HepG2 (cell line): ENCODE measurements around the gene AARS1. TPM values are rescaled to one million over a fixed set of nuclear protein-coding genes. Genes with fewer than 3 reads are reported as not detected.
A peak's percentile ranks its signal among the peaks of the same experiment; 100 is the strongest.

Experiments used
- ATF3 ChIP-seq: sonication (generic); formaldehyde crosslinking; IDR thresholded peaks from 2 replicates; pipeline ENCODE4 v1.4.0; 2020; ENCODE audit warnings: missing genetic modification reagents
- CAMTA2 ChIP-seq: sonication (generic); formaldehyde crosslinking; IDR thresholded peaks from 2 replicates; pipeline ENCODE4 v1.4.0; 2020; ENCODE audit warnings: mild to moderate bottlenecking, missing genetic modification reagents, borderline replicate concordance
- DMAP1 ChIP-seq: IDR thresholded peaks from 2 replicates; pipeline ENCODE4 v1.6.1; 2016
- FOXO1 ChIP-seq: sonication (generic); formaldehyde crosslinking; IDR thresholded peaks from 2 replicates; pipeline ENCODE4 v1.4.0; 2020; ENCODE audit warnings: missing genetic modification reagents
- GRHL1 ChIP-seq: sonication (generic); formaldehyde crosslinking; conservative IDR thresholded peaks from 2 replicates; pipeline ENCODE4 v1.8.0; 2022; ENCODE audit warnings: missing genetic modification reagents
- HDAC1 ChIP-seq: sonication (generic); formaldehyde crosslinking; IDR thresholded peaks from 2 replicates; pipeline ENCODE4 v1.5.1; 2020; ENCODE audit warnings: mild to moderate bottlenecking, missing genetic modification reagents
- HMGA1 ChIP-seq: sonication (generic); formaldehyde crosslinking; conservative IDR thresholded peaks from 2 replicates; pipeline ENCODE4 v1.4.0; 2020; ENCODE audit warnings: missing genetic modification reagents
- MAZ ChIP-seq, 2 experiments: sonication (generic) in 1 of 2; formaldehyde crosslinking in 1 of 2; IDR thresholded peaks; 2 replicates each; pipeline versions ENCODE4 v1.5.0 to v1.6.1; 2012 to 2020; ENCODE audit warnings: low read depth in 2 of 2, mild to moderate bottlenecking in 2 of 2, borderline replicate concordance in 1 of 2, improper control_type of control experiment in 1 of 2, low read length in 1 of 2, missing genetic modification reagents in 1 of 2, moderate library complexity in 1 of 2
- MED13 ChIP-seq: sonication (generic); formaldehyde crosslinking; IDR thresholded peaks from 2 replicates; pipeline ENCODE4 v1.5.0; 2020; ENCODE audit warnings: missing genetic modification reagents
- MEIS1 ChIP-seq: sonication (generic); formaldehyde crosslinking; IDR thresholded peaks from 2 replicates; pipeline ENCODE4 v1.9.0; 2021; ENCODE audit warnings: mild to moderate bottlenecking, missing genetic modification reagents, moderate library complexity, borderline replicate concordance
- SAFB2 ChIP-seq: sonication (generic); formaldehyde crosslinking; IDR thresholded peaks from 2 replicates; pipeline ENCODE4 v1.5.1; 2020; ENCODE audit warnings: missing genetic modification reagents, low read depth, mild to moderate bottlenecking, borderline replicate concordance
- SIN3A ChIP-seq: IDR thresholded peaks from 2 replicates; pipeline ENCODE4 v1.6.1; 2011; ENCODE audit warnings: low read depth, mild to moderate bottlenecking, control low read depth, low read length, borderline replicate concordance
- SOX5 ChIP-seq: IDR thresholded peaks from 2 replicates; pipeline ENCODE4 v1.6.1; 2016; ENCODE audit warnings: borderline replicate concordance
- TCF12 ChIP-seq, 2 experiments: fragments of 450-650 bp in 1 of 2; sonication (generic) in 1 of 2; formaldehyde crosslinking in 1 of 2; IDR thresholded peaks; 2 replicates each; pipeline versions ENCODE4 v1.6.1 to v1.8.0; 2017 to 2022; ENCODE audit warnings: antibody characterized with exemption in 1 of 2, mild to moderate bottlenecking in 1 of 2, missing genetic modification reagents in 1 of 2, moderate library complexity in 1 of 2
- ZNF556 ChIP-seq: sonication (generic); formaldehyde crosslinking; IDR thresholded peaks from 2 replicates; pipeline ENCODE4 v1.4.0; 2020; ENCODE audit warnings: mild to moderate bottlenecking, missing genetic modification reagents, borderline replicate concordance
- ZNF740 ChIP-seq: sonication (generic); formaldehyde crosslinking; IDR thresholded peaks from 2 replicates; pipeline ENCODE4 v1.4.0; 2020; ENCODE audit warnings: missing genetic modification reagents
- polyA plus RNA-seq, 8 experiments: library from polyadenylated mRNA; depleted of rRNA in 3 of 8; stranded (reverse) in 7 of 8; unstranded in 1 of 8; fragments of >200 nt; fragmentation: Illumina TruSeq in 4 of 8; extraction: Trizol in 4 of 8; gene quantifications; 2 replicates each; pipeline versions ENCODE4 v1.2.1 to v1.2.3, GENCODE V29; 2011 to 2016; ENCODE audit warnings: low read depth in 4 of 8, missing spikeins in 1 of 8, mixed read lengths in 1 of 8; ENCODE audit not compliant: insufficient read depth in 1 of 8
- total RNA-seq, 5 experiments: library from RNA; depleted of rRNA; stranded (reverse); fragments of >200 nt; fragmentation: Illumina TruSeq; extraction: Trizol; gene quantifications; 2 replicates each; pipeline ENCODE4 v1.2.3, GENCODE V29; 2016; ENCODE audit warnings: low read depth in 1 of 5
- TF ChIP-seq, protein P1 (sequence below): sonication (generic); formaldehyde crosslinking; IDR thresholded peaks from 2 replicates; pipeline ENCODE4 v1.4.0; 2020; ENCODE audit warnings: missing genetic modification reagents, borderline replicate concordance
- TF ChIP-seq, protein P2 (sequence below): sonication (generic); formaldehyde crosslinking; IDR thresholded peaks from 2 replicates; pipeline ENCODE4 v1.4.0; 2020; ENCODE audit warnings: mild to moderate bottlenecking, missing genetic modification reagents

The AARS1 gene
- total and polyA plus RNA-seq, 2 of the 13 experiments (the other 11 are each of a cell fraction or from before 2014, with no cell fraction given), result 107 to 132 TPM

- TF ChIP-seq, protein P1, sequence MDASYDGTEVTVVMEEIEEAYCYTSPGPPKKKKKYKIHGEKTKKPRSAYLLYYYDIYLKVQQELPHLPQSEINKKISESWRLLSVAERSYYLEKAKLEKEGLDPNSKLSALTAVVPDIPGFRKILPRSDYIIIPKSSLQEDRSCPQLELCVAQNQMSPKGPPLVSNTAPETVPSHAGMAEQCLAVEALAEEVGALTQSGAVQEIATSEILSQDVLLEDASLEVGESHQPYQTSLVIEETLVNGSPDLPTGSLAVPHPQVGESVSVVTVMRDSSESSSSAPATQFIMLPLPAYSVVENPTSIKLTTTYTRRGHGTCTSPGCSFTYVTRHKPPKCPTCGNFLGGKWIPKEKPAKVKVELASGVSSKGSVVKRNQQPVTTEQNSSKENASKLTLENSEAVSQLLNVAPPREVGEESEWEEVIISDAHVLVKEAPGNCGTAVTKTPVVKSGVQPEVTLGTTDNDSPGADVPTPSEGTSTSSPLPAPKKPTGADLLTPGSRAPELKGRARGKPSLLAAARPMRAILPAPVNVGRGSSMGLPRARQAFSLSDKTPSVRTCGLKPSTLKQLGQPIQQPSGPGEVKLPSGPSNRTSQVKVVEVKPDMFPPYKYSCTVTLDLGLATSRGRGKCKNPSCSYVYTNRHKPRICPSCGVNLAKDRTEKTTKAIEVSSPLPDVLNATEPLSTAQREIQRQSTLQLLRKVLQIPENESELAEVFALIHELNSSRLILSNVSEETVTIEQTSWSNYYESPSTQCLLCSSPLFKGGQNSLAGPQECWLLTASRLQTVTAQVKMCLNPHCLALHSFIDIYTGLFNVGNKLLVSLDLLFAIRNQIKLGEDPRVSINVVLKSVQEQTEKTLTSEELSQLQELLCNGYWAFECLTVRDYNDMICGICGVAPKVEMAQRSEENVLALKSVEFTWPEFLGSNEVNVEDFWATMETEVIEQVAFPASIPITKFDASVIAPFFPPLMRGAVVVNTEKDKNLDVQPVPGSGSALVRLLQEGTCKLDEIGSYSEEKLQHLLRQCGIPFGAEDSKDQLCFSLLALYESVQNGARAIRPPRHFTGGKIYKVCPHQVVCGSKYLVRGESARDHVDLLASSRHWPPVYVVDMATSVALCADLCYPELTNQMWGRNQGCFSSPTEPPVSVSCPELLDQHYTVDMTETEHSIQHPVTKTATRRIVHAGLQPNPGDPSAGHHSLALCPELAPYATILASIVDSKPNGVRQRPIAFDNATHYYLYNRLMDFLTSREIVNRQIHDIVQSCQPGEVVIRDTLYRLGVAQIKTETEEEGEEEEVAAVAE (CRISPR knock-in tag), result peak; percentile 86
- TF ChIP-seq MED13 (no peak), MAZ (IDR thresholded peaks at IDR 0.05; ENCODE audit: borderline replicate concordance, low read depth, low read length) (no peak), MAZ (CRISPR knock-in tag; IDR thresholded peaks at IDR 0.05; ENCODE audit: low read depth) (peak; percentile 97), SOX5 (CRISPR knock-in tag) (peak; percentile 62; the same call in 1 of the 2 replicates), SIN3A (peak; percentile 83; the same call in 1 of the 2 replicates), DMAP1 (peak; percentile 97), GRHL1 (CRISPR knock-in tag) (no peak), TCF12 (IDR thresholded peaks at IDR 0.05) (no peak), TCF12 (CRISPR knock-in tag; IDR thresholded peaks at IDR 0.05) (peak; percentile 94), HDAC1 (CRISPR knock-in tag) (peak; percentile 98), ATF3 (peak; percentile 37), SAFB2 (CRISPR knock-in tag) (peak; percentile 93), MEIS1 (CRISPR knock-in tag) (peak; percentile 90), HMGA1 (CRISPR knock-in tag) (no peak), ZNF740 (CRISPR knock-in tag) (no peak), ZNF556 (CRISPR knock-in tag) (no peak; the same call in none of the 2 replicates), FOXO1 (CRISPR knock-in tag) (peak; percentile 93), CAMTA2 (CRISPR knock-in tag) (peak; percentile 96; the same call in 1 of the 2 replicates)
- TF ChIP-seq, protein P2, sequence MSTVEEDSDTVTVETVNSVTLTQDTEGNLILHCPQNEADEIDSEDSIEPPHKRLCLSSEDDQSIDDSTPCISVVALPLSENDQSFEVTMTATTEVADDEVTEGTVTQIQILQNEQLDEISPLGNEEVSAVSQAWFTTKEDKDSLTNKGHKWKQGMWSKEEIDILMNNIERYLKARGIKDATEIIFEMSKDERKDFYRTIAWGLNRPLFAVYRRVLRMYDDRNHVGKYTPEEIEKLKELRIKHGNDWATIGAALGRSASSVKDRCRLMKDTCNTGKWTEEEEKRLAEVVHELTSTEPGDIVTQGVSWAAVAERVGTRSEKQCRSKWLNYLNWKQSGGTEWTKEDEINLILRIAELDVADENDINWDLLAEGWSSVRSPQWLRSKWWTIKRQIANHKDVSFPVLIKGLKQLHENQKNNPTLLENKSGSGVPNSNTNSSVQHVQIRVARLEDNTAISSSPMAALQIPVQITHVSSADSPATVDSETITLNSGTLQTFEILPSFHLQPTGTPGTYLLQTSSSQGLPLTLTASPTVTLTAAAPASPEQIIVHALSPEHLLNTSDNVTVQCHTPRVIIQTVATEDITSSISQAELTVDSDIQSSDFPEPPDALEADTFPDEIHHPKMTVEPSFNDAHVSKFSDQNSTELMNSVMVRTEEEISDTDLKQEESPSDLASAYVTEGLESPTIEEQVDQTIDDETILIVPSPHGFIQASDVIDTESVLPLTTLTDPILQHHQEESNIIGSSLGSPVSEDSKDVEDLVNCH, result no peak
Observed at GRCh38 chr16:70298988-70299938, 10.0 kb upstream of the AARS1 start, which contains the start of gene DDX19B (continued).
